Activated T-cell treated with anti-CD3 and anti-CD28 coated beads for 1 hour (primary cell): ENCODE data around the gene SNRPD2.
A peak's percentile ranks its signal among the peaks of the same experiment; 100 is the strongest.
"Not testable (repeated sequence)": the region's sequence is repeated elsewhere in the genome, so short reads cannot be mapped to it uniquely, and the experiment has no call there.

Experiments
- DNase-seq: peaks from one replicate; pipeline ENCODE4 v3.0.0-alpha.2; 2020; ENCODE audit warnings: low read depth

Gene SNRPD2

GRCh38 chr19:45691516-45692186 is at the start of gene SNRPD2:
SNRPD2 (minus strand) TSS chr19:45691953; CDS start chr19:45691888, 65 bp downstream.
- DNase-seq: peak; percentile 90

GRCh38 chr19:45739498-45740439 is 48.0 kb upstream of the SNRPD2 start:
- no peak for DNase-seq

GRCh38 chr19:45733160-45733810 is 41.5 kb upstream of the SNRPD2 start, which contains the start of gene MEIOSIN:
MEIOSIN (plus strand) TSS chr19:45733439; CDS start chr19:45735377, 1,938 bp downstream.
- DNase-seq: no peak

GRCh38 chr19:45730368-45731288 is 38.9 kb upstream of the SNRPD2 start, which contains the start of gene FBXO46:
FBXO46 (minus strand) TSS chr19:45730896; CDS start chr19:45713495, 17,401 bp downstream.
- peak; percentile 84 for DNase-seq

GRCh38 chr19:45729800-45730290 is 38.1 kb upstream of the SNRPD2 start:
- no peak for DNase-seq

- DNase-seq: not testable (repeated sequence)
Measured at GRCh38 chr19:45728683-45729082, 36.9 kb upstream of the SNRPD2 start.

GRCh38 chr19:45720065-45720464 is 28.3 kb upstream of the SNRPD2 start:
- not testable (repeated sequence) for DNase-seq

GRCh38 chr19:45717983-45718650 is 26.4 kb upstream of the SNRPD2 start:
- no peak for DNase-seq

GRCh38 chr19:45717131-45717982 is 25.6 kb upstream of the SNRPD2 start:
- DNase-seq: peak; percentile 96

GRCh38 chr19:45716359-45717130 is 24.8 kb upstream of the SNRPD2 start:
- DNase-seq: no peak

GRCh38 chr19:45715139-45715538 is 23.4 kb upstream of the SNRPD2 start:
- DNase-seq: no peak

GRCh38 chr19:45713141-45713540 is 21.4 kb upstream of the SNRPD2 start:
- no peak for DNase-seq

- no peak for DNase-seq
Measured at GRCh38 chr19:45712699-45713067, 20.9 kb upstream of the SNRPD2 start.

- DNase-seq: no peak
Measured at GRCh38 chr19:45711851-45712698, 20.3 kb upstream of the SNRPD2 start.

GRCh38 chr19:45710356-45711130 is 18.8 kb upstream of the SNRPD2 start:
- no peak for DNase-seq

GRCh38 chr19:45705710-45706415 is 14.1 kb upstream of the SNRPD2 start:
- no peak for DNase-seq
